SK-N-SH (cell line): ENCODE results near the gene ESPL1.

Experiments
- CHD2 ChIP-seq: fragments of 150-350 bp; IDR thresholded peaks from 2 replicates; pipeline ENCODE4 v1.6.1; 2018; ENCODE audit warnings: low read length; ENCODE audit not compliant: partially characterized antibody
- EP300 ChIP-seq, 2 experiments: IDR thresholded peaks; 2 replicates each; pipeline versions ENCODE4 v1.4.0 to v1.6.1; 2012; ENCODE audit warnings: borderline replicate concordance in 1 of 2, low read depth in 1 of 2, low read length in 1 of 2
- JUND ChIP-seq: IDR thresholded peaks from 2 replicates; pipeline ENCODE4 v1.4.0; 2012
- MEF2A ChIP-seq: IDR thresholded peaks from 2 replicates; pipeline ENCODE4 v1.4.0; 2012; ENCODE audit warnings: low read depth, borderline replicate concordance
- POLR2AphosphoS5 ChIP-seq: IDR thresholded peaks from 2 replicates; pipeline ENCODE4 v1.6.1; 2012; ENCODE audit warnings: low read depth, low read length
- RAD21 ChIP-seq: IDR thresholded peaks from 2 replicates; pipeline ENCODE4 v1.6.1; 2012; ENCODE audit warnings: mild to moderate bottlenecking, low read length
- RXRA ChIP-seq: IDR thresholded peaks from 2 replicates; pipeline ENCODE4 v1.4.0; 2012; ENCODE audit warnings: low read depth, mild to moderate bottlenecking, borderline replicate concordance
- SIN3A ChIP-seq: IDR thresholded peaks from 2 replicates; pipeline ENCODE4 v1.6.1; 2012; ENCODE audit warnings: low read depth, mild to moderate bottlenecking, low read length, moderate library complexity, borderline replicate concordance
- TAF1 ChIP-seq: IDR thresholded peaks from 2 replicates; pipeline ENCODE4 v1.6.1; 2012; ENCODE audit warnings: low read depth, mild to moderate bottlenecking, low read length, moderate library complexity, borderline replicate concordance
- TCF12 ChIP-seq: IDR thresholded peaks from 2 replicates; pipeline ENCODE4 v1.4.0; 2012
- USF1 ChIP-seq: IDR thresholded peaks from 2 replicates; pipeline ENCODE4 v1.4.0; 2012; ENCODE audit warnings: low read depth, borderline replicate concordance
- USF2 ChIP-seq: fragments of 150-350 bp; IDR thresholded peaks from 2 replicates; pipeline ENCODE4 v1.6.1; 2017; ENCODE audit warnings: antibody characterized with exemption, low read length, low read depth, borderline replicate concordance
- TF ChIP-seq, protein P1 (sequence below): fragments of 200-600 bp; sonication (generic); IDR thresholded peaks from 2 replicates; pipeline ENCODE4 v1.6.1; 2017; ENCODE audit warnings: antibody characterized with exemption, mild to moderate bottlenecking, moderate library complexity
- TF ChIP-seq, protein P2 (sequence below): IDR thresholded peaks from 2 replicates; pipeline ENCODE4; 2012

- TF ChIP-seq CHD2 (no peak), RXRA (no peak), JUND (no peak), TCF12 (no peak), USF2 (no peak), RAD21 (no peak), TAF1 (no peak), POLR2AphosphoS5 (no peak), MEF2A (no peak), SIN3A (no peak), USF1 (no peak), EP300 (IDR thresholded peaks at IDR 0.05; ENCODE audit: borderline replicate concordance in 1 of 2, low read depth in 1 of 2, low read length in 1 of 2) (no peak)
- TF ChIP-seq, protein P1, sequence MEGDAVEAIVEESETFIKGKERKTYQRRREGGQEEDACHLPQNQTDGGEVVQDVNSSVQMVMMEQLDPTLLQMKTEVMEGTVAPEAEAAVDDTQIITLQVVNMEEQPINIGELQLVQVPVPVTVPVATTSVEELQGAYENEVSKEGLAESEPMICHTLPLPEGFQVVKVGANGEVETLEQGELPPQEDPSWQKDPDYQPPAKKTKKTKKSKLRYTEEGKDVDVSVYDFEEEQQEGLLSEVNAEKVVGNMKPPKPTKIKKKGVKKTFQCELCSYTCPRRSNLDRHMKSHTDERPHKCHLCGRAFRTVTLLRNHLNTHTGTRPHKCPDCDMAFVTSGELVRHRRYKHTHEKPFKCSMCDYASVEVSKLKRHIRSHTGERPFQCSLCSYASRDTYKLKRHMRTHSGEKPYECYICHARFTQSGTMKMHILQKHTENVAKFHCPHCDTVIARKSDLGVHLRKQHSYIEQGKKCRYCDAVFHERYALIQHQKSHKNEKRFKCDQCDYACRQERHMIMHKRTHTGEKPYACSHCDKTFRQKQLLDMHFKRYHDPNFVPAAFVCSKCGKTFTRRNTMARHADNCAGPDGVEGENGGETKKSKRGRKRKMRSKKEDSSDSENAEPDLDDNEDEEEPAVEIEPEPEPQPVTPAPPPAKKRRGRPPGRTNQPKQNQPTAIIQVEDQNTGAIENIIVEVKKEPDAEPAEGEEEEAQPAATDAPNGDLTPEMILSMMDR = no peak
- TF ChIP-seq, protein P2, sequence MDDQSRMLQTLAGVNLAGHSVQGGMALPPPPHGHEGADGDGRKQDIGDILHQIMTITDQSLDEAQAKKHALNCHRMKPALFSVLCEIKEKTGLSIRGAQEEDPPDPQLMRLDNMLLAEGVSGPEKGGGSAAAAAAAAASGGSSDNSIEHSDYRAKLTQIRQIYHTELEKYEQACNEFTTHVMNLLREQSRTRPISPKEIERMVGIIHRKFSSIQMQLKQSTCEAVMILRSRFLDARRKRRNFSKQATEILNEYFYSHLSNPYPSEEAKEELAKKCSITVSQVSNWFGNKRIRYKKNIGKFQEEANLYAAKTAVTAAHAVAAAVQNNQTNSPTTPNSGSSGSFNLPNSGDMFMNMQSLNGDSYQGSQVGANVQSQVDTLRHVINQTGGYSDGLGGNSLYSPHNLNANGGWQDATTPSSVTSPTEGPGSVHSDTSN = no peak
These were observed 8.4 kb downstream of the ESPL1 start for GRCh38 chr12:53276511-53276910.
